Hematopoietic multipotent progenitor cell treated with erythropoietin and hydrocortisone succinate and interleukin-3 and kit ligand, for 4 days (in vitro differentiated cells): ENCODE data around the gene BIRC6.
"Not testable (repeated sequence)": the region's sequence is repeated elsewhere in the genome, so short reads cannot be mapped to it uniquely, and the experiment has no call there.

ENCODE experiments used
- DNase-seq: peaks from one replicate; pipeline ENCODE4 v3.0.0-alpha.2; 2015

The BIRC6 gene

GRCh38 chr2:32356681-32357317 lies at the start of gene BIRC6:
TSS of gene BIRC6 (plus strand) at chr2:32357023. CDS start at chr2:32357162, 139 bp downstream.
- DNase-seq = peak; percentile 99

GRCh38 chr2:32310577-32310976 lies 46.2 kb upstream of the BIRC6 start:
- no peak for DNase-seq

GRCh38 chr2:32314886-32315285 lies 41.9 kb upstream of the BIRC6 start:
- DNase-seq = no peak

- DNase-seq = not testable (repeated sequence)
These were observed 28.1 kb upstream of the BIRC6 start for GRCh38 chr2:32328679-32329078.

GRCh38 chr2:32329180-32329980 lies 27.4 kb upstream of the BIRC6 start:
- DNase-seq = not testable (repeated sequence)

- no peak for DNase-seq
These were observed 26.7 kb upstream of the BIRC6 start for GRCh38 chr2:32330136-32330535.

- DNase-seq = no peak
These were observed 14.0 kb upstream of the BIRC6 start for GRCh38 chr2:32342801-32343200.

GRCh38 chr2:32350797-32351196 lies 6.0 kb upstream of the BIRC6 start:
- not testable (repeated sequence) for DNase-seq

- DNase-seq = peak; percentile 32
These were observed 695 bp upstream of the BIRC6 start for GRCh38 chr2:32355976-32356680.

GRCh38 chr2:32357318-32358110 lies 691 bp downstream of the BIRC6 start:
- peak; percentile 57 for DNase-seq

- peak; percentile 40 for DNase-seq
These were observed 1.3 kb downstream of the BIRC6 start for GRCh38 chr2:32358111-32358482.

- DNase-seq = no peak
These were observed 3.6 kb downstream of the BIRC6 start for GRCh38 chr2:32360416-32360815.

- DNase-seq = not testable (repeated sequence)
These were observed 6.2 kb downstream of the BIRC6 start for GRCh38 chr2:32362997-32363396.

GRCh38 chr2:32363597-32363996 lies 6.8 kb downstream of the BIRC6 start:
- DNase-seq = no peak

- not testable (repeated sequence) for DNase-seq
These were observed 7.5 kb downstream of the BIRC6 start for GRCh38 chr2:32364290-32364689.

GRCh38 chr2:32365679-32366078 lies 8.9 kb downstream of the BIRC6 start:
- DNase-seq = not testable (repeated sequence)

- no peak for DNase-seq
These were observed 9.8 kb downstream of the BIRC6 start for GRCh38 chr2:32366595-32366994.

- no peak for DNase-seq
These were observed 12.4 kb downstream of the BIRC6 start for GRCh38 chr2:32369222-32369621.

- not testable (repeated sequence) for DNase-seq
These were observed 14.1 kb downstream of the BIRC6 start for GRCh38 chr2:32370942-32371341.

GRCh38 chr2:32372519-32373182 lies 15.8 kb downstream of the BIRC6 start:
- no peak for DNase-seq

- no peak for DNase-seq
These were observed 18.5 kb downstream of the BIRC6 start for GRCh38 chr2:32375228-32375892.

- no peak for DNase-seq
These were observed 19.9 kb downstream of the BIRC6 start for GRCh38 chr2:32376756-32377155.
